GM11168 (cell line): ENCODE measurements around the gene MYBPC1.

ENCODE experiments used
- in situ Hi-C: fragments of 300-500 bp; cut with MboI; formaldehyde crosslinking; loops from one replicate; pipeline ENCODE4 v1.12.0; 2022; ENCODE audit warnings: low sequenced_read_pairs; ENCODE audit not compliant: unreplicated experiment

Gene MYBPC1

GRCh38 chr12:101686176-101686575 lies 91.4 kb downstream of the MYBPC1 start:
- in situ Hi-C loops = no loop called here

- in situ Hi-C loops = no loop called here
Measured at GRCh38 chr12:101690544-101691098, 95.8 kb downstream of the MYBPC1 start.

GRCh38 chr12:101691503-101692096 lies 96.8 kb downstream of the MYBPC1 start:
- in situ Hi-C loops = no loop called here

GRCh38 chr12:101694297-101694848 lies 99.6 kb downstream of the MYBPC1 start:
- in situ Hi-C loops = no loop called here

GRCh38 chr12:101694986-101695385 lies 100.2 kb downstream of the MYBPC1 start:
- in situ Hi-C loops = no loop called here

- in situ Hi-C loops = no loop called here
Measured at GRCh38 chr12:101695706-101696105, 100.9 kb downstream of the MYBPC1 start.

GRCh38 chr12:101696251-101697196 lies 101.8 kb downstream of the MYBPC1 start:
- in situ Hi-C loops = no loop called here

GRCh38 chr12:101697197-101697929 lies 102.6 kb downstream of the MYBPC1 start, which contains the start of gene CHPT1:
TSS of gene CHPT1 (plus strand) at chr12:101697640. CDS start at chr12:101697862, 222 bp downstream.
- in situ Hi-C loops = no loop called here

GRCh38 chr12:101697930-101698799 lies 103.4 kb downstream of the MYBPC1 start:
- in situ Hi-C loops = no loop called here

- in situ Hi-C loops = no loop called here
Measured at GRCh38 chr12:101698800-101699347, 104.1 kb downstream of the MYBPC1 start.

- in situ Hi-C loops = no loop called here
Measured at GRCh38 chr12:101700299-101700820, 105.6 kb downstream of the MYBPC1 start.

GRCh38 chr12:101703487-101703886 lies 108.7 kb downstream of the MYBPC1 start:
- in situ Hi-C loops = no loop called here

- in situ Hi-C loops = no loop called here
Measured at GRCh38 chr12:101706403-101706802, 111.6 kb downstream of the MYBPC1 start.

GRCh38 chr12:101707131-101707782 lies 112.5 kb downstream of the MYBPC1 start:
- in situ Hi-C loops = no loop called here

GRCh38 chr12:101710288-101710687 lies 115.5 kb downstream of the MYBPC1 start:
- in situ Hi-C loops = no loop called here

- in situ Hi-C loops = no loop called here
Measured at GRCh38 chr12:101713059-101713682, 118.4 kb downstream of the MYBPC1 start.

- in situ Hi-C loops = no loop called here
Measured at GRCh38 chr12:101713930-101714329, 119.2 kb downstream of the MYBPC1 start.
